Hippocampal formation (tissue), 2 donors: ENCODE data around the gene STAC3.

Experiments
- DNase-seq, 2 donors: peaks; one replicate each; lab custom pipeline; 2025; lab: John Stamatoyannopoulos, UW

Gene STAC3

GRCh38 chr12:57194253-57194652, 56.7 kb downstream of the STAC3 start:
- DNase-seq = no peak

- no peak for DNase-seq
These were observed 57.2 kb downstream of the STAC3 start for GRCh38 chr12:57193706-57194245.
